GM23248 (cell line): Measurements from ENCODE around the gene PDE2A. TPM values are rescaled to one million over a fixed set of nuclear protein-coding genes. Genes with fewer than 3 reads are reported as not detected.

Source experiments
- DNase-seq: peaks from one replicate; pipeline ENCODE4 v3.0.0-alpha.2; 2015
- H2AFZ ChIP-seq: fragments of 200-600 bp; sonication (generic); 2 replicates; pipeline ENCODE4 v1.6.1; 2016; ENCODE audit warnings: antibody characterized with exemption
- H3F3A ChIP-seq: fragments of 200-600 bp; sonication (generic); 2 replicates; pipeline ENCODE4 v1.6.1; 2016; ENCODE audit warnings: mild to moderate bottlenecking, antibody characterized with exemption, mixed run types; ENCODE audit not compliant: insufficient read depth
- H3K27ac ChIP-seq: fragments of 200-600 bp; sonication (generic); 2 replicates; pipeline ENCODE4 v1.5.1; 2016; ENCODE audit warnings: mild to moderate bottlenecking
- H3K27me3 ChIP-seq: fragments of 200-600 bp; sonication (generic); replicated peaks from 2 replicates; pipeline ENCODE4 v1.6.1; 2016; ENCODE audit warnings: mild to moderate bottlenecking; ENCODE audit not compliant: insufficient read depth
- H3K36me3 ChIP-seq: fragments of 200-600 bp; sonication (generic); 2 replicates; pipeline ENCODE4 v1.6.1; 2016; ENCODE audit warnings: low read depth, mild to moderate bottlenecking
- H3K4me1 ChIP-seq: fragments of 200-600 bp; sonication (generic); 2 replicates; pipeline ENCODE4 v1.6.1; 2016; ENCODE audit warnings: mild to moderate bottlenecking; ENCODE audit not compliant: insufficient read depth
- H3K4me2 ChIP-seq: fragments of 200-600 bp; sonication (generic); one replicate; pipeline ENCODE4 v1.6.1; 2016; ENCODE audit warnings: mild to moderate bottlenecking; ENCODE audit not compliant: unreplicated experiment
- H3K4me3 ChIP-seq: fragments of 200-600 bp; sonication (generic); 2 replicates; pipeline ENCODE4 v1.5.1; 2016; ENCODE audit warnings: mild to moderate bottlenecking
- H3K79me2 ChIP-seq: fragments of 200-600 bp; sonication (generic); 2 replicates; pipeline ENCODE4 v1.6.1; 2016; ENCODE audit warnings: mild to moderate bottlenecking; ENCODE audit not compliant: insufficient read depth
- H3K9ac ChIP-seq: fragments of 200-600 bp; sonication (generic); 2 replicates; pipeline ENCODE4 v1.6.1; 2016; ENCODE audit warnings: mild to moderate bottlenecking
- H3K9me2 ChIP-seq: fragments of 200-600 bp; sonication (generic); 2 replicates; pipeline ENCODE4 v1.6.1; 2016; ENCODE audit warnings: mixed run types, mild to moderate bottlenecking, moderate library complexity; ENCODE audit not compliant: insufficient read depth
- H3K9me3 ChIP-seq: fragments of 200-600 bp; sonication (generic); one replicate; pipeline ENCODE4 v1.6.1; 2017; ENCODE audit warnings: low read depth
- H4K20me1 ChIP-seq: fragments of 200-600 bp; sonication (generic); 2 replicates; pipeline ENCODE4 v1.6.0; 2016; ENCODE audit not compliant: insufficient read depth
- EZH2 ChIP-seq: fragments of 200-600 bp; sonication (generic); IDR thresholded peaks from 2 replicates; pipeline ENCODE4 v1.6.1; 2018; ENCODE audit warnings: antibody characterized with exemption, mild to moderate bottlenecking; ENCODE audit not compliant: insufficient read depth, poor library complexity, severe bottlenecking
- EZH2phosphoT487 ChIP-seq: fragments of 200-600 bp; sonication (generic); IDR thresholded peaks from 2 replicates; pipeline ENCODE4 v1.6.1; 2018; ENCODE audit warnings: antibody characterized with exemption, moderate library complexity, mild to moderate bottlenecking, low read depth; ENCODE audit not compliant: insufficient read depth
- WGBS, 2 experiments: methylation state at CpG; one replicate each; pipeline ENCODE4 v1.1.6; 2015 to 2017; ENCODE audit warnings: low lambda C conversion rate in 2 of 2, low coverage in 1 of 2; ENCODE audit errors: missing lambda C conversion rate in 2 of 2; 5-methylcytosine and 5-hydroxymethylcytosine counted together
- in situ Hi-C: fragments of 300-500 bp; cut with MboI; formaldehyde crosslinking; loops from 2 replicates; pipeline ENCODE4 v1.15.0; 2020
- polyA plus RNA-seq: library from polyadenylated mRNA; unstranded; fragments of >200 nt; fragmentation: Nextera tagmentation; extraction: Ambion mirVana; gene quantifications from 2 replicates; pipeline ENCODE4 v1.2.1, GENCODE V29; 2016
- total RNA-seq: library from RNA; depleted of rRNA; stranded (reverse); fragments of >200 nt; shearing (Covaris generic); gene quantifications from 2 replicates; pipeline ENCODE4 v1.2.3, GENCODE V29; 2014

The PDE2A gene
- total and polyA plus RNA-seq, 2 experiments from 2014 or later: 1.0 to 2.3 TPM

GRCh38 chr11:72617080-72617762 is 57.0 kb downstream of the PDE2A start:
- TF ChIP-seq EZH2: no peak
- no peak overlapping the region for H3K9ac ChIP-seq
- no peak overlapping the region for H3K4me2 ChIP-seq
- no peaks in the 10 kb centered on the region for H4K20me1 ChIP-seq
- no peaks in the 10 kb centered on the region for H3K9me2 ChIP-seq
- in situ Hi-C loops: no loop called here
- no peaks in the 10 kb centered on the region for H3K4me1 ChIP-seq
- no peak overlapping the region for H3K4me3 ChIP-seq
- no peaks in the 10 kb centered on the region for H3K9me3 ChIP-seq
- no peaks in the 10 kb centered on the region for H3K79me2 ChIP-seq
- no peaks in the 10 kb centered on the region for H3F3A ChIP-seq
- no peak overlapping the region for H2AFZ ChIP-seq
- peaks cover 20% of the 10 kb centered on the region for H3K27me3 ChIP-seq
- WGBS, 2 experiments: 42 to 44% methylated on average over 11 of the region's 11 CpGs
- no peaks in the 10 kb centered on the region for H3K36me3 ChIP-seq
- no peak overlapping the region for H3K27ac ChIP-seq
- DNase-seq: peak; percentile 48

DNA sequence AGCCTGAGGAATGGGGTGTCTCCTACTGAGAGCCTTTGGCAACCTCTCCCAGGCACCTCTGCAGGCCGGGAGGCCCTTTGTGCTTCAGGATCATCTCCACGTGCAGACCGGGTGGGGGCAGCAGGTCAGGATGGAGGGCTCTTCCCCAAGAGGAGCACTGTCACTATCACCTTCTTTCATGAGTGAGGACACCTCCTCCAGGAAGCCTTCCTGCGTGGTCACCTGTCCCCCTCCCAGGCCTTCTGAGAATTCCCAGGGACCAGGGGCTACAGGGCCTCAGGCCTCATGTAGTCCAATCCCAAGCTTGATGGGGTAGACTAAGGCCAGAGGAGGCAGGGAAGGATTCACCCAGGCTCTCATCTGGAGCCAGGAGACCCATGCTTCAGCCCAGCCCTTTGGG is 57.6 kb downstream of the PDE2A start:
- Histone ChIP-seq H3F3A (no peaks in the 10 kb centered on the region), H3K79me2 (no peaks in the 10 kb centered on the region), H3K9ac (no peak overlapping the region), H3K4me2 (no peak overlapping the region), H3K4me1 (no peaks in the 10 kb centered on the region), H3K9me3 (no peaks in the 10 kb centered on the region), H3K4me3 (no peak overlapping the region), H3K36me3 (no peaks in the 10 kb centered on the region), H2AFZ (no peak overlapping the region), H3K9me2 (no peaks in the 10 kb centered on the region), H3K27me3 (peaks cover 14% of the 10 kb centered on the region; the same call in 1 of the 2 replicates), H3K27ac (no peak overlapping the region), H4K20me1 (no peaks in the 10 kb centered on the region)
- WGBS, 2 experiments: 77 to 79% methylated on average over 4 of the region's 4 CpGs
- DNase-seq: no peak
- TF ChIP-seq EZH2 (no peak), EZH2phosphoT487 (no peak)
- in situ Hi-C loops: no loop called here

- no peak overlapping the region for H2AFZ ChIP-seq
- DNase-seq: no peak
- in situ Hi-C loops: no loop called here
- no peaks in the 10 kb centered on the region for H3K36me3 ChIP-seq
- H3K9me2 ChIP-seq: no peaks in the 10 kb centered on the region
- H3K4me2 ChIP-seq: no peak overlapping the region
- H3K27ac ChIP-seq: no peak overlapping the region
- H4K20me1 ChIP-seq: no peaks in the 10 kb centered on the region
- no peaks in the 10 kb centered on the region for H3K4me1 ChIP-seq
- 50 to 56% methylated on average over 2 to 3 of the region's 3 CpGs for WGBS, 2 experiments
- H3K4me3 ChIP-seq: no peak overlapping the region
- no peaks in the 10 kb centered on the region for H3F3A ChIP-seq
- TF ChIP-seq EZH2 (no peak), EZH2phosphoT487 (no peak)
- no peaks in the 10 kb centered on the region for H3K9me3 ChIP-seq
- peaks cover 14% of the 10 kb centered on the region; the same call in 1 of the 2 replicates for H3K27me3 ChIP-seq
- no peaks in the 10 kb centered on the region for H3K79me2 ChIP-seq
- no peak overlapping the region for H3K9ac ChIP-seq
These were observed 58.9 kb downstream of the PDE2A start for GRCh38 chr11:72615329-72615728.

GRCh38 chr11:72614381-72614780 is 59.8 kb downstream of the PDE2A start:
- no peaks in the 10 kb centered on the region for H3K9me2 ChIP-seq
- no peaks in the 10 kb centered on the region for H3K36me3 ChIP-seq
- no peak overlapping the region for H2AFZ ChIP-seq
- H3K9ac ChIP-seq: no peak overlapping the region
- no peaks in the 10 kb centered on the region for H3K79me2 ChIP-seq
- H3F3A ChIP-seq: no peaks in the 10 kb centered on the region
- no peaks in the 10 kb centered on the region for H3K9me3 ChIP-seq
- no peaks in the 10 kb centered on the region for H3K4me1 ChIP-seq
- in situ Hi-C loops: no loop called here
- no peak overlapping the region for H3K27ac ChIP-seq
- H3K27me3 ChIP-seq: peaks cover 14% of the 10 kb centered on the region; the same call in 1 of the 2 replicates
- DNase-seq: no peak
- TF ChIP-seq EZH2 (no peak), EZH2phosphoT487 (no peak)
- H3K4me2 ChIP-seq: no peak overlapping the region
- no peak overlapping the region for H3K4me3 ChIP-seq
- H4K20me1 ChIP-seq: no peaks in the 10 kb centered on the region
- WGBS, 2 experiments: 7% methylated on average over 6 of the region's 6 CpGs
